Central memory CD4-positive, alpha-beta T cell (primary cell): Measurements from ENCODE around the gene OR51G2.

Experiments used
- DNase-seq: peaks from one replicate; pipeline ENCODE4 v3.0.0; 2022

Gene OR51G2

GRCh38 chr11:4863876-4864275, 55.3 kb downstream of the OR51G2 start:
- no peak for DNase-seq
